ENCODE results near the gene ABCD1. TPM values are rescaled to one million over a fixed set of nuclear protein-coding genes. Genes with fewer than 3 reads are reported as not detected.

The ABCD1 gene
- total RNA-seq, 2 donors from 2014 or later: 7.4 to 12.2 TPM

DNA sequence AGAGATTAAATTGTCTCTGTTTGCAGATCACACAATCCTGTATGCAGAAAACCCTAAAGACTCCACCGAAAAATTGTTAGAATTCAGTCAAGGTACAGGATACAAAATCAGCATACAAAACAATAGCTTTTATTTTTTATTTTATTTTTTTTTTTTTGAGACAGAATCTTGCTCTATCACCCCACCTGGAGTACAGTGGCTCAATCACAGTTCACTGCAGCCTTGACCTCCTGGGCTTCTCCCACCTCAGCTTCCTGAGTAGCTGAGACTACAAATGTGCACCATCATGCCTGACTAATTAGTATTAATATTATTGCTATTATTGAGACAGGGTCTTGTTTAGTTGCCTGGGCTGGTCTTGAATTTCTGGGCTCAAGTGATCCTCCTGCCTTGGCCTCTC lies 30.5 kb downstream of the ABCD1 start:
- no peak overlapping the region for H3K27ac Mint-ChIP-seq
- peaks cover 0 to 19% of the 10 kb centered on the region in 2 donors for H3K27me3 Mint-ChIP-seq
- H3K36me3 Mint-ChIP-seq: no peaks in the 10 kb centered on the region
- DNase-seq (ENCODE audit: low spot score): no peak
- H3K9me3 Mint-ChIP-seq: no peaks in the 10 kb centered on the region
- no peak overlapping the region for H3K4me3 Mint-ChIP-seq
- no peak for ATAC-seq
- H3K4me1 Mint-ChIP-seq (ENCODE audit: low read depth in 2 of 2): no peaks in the 10 kb centered on the region

DNA sequence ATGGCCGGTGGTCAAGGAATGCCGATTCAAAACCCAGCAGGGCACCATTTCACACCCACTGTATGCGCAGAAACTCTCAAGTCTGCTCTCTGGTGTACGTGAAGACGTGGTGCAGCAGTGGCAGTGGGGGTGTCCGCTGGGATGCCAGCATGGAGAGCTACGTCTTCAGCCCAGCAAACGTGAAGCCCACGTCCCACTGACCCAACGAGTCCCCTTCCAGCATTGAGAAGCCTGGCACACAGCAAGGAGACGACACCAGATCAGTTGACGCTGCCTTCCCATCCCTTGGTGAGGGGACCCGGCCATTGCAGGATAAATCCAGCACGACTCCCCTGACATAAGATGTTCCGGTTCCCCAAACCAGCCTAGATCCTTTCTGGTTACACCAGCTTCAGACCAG lies 37.2 kb downstream of the ABCD1 start:
- H3K27ac Mint-ChIP-seq: no peak overlapping the region
- no peak for DNase-seq (ENCODE audit: low spot score)
- peaks cover 0 to 9% of the 10 kb centered on the region in 2 donors for H3K27me3 Mint-ChIP-seq
- H3K36me3 Mint-ChIP-seq: no peaks in the 10 kb centered on the region
- no peak overlapping the region for H3K4me3 Mint-ChIP-seq
- peaks cover 0 to 6% of the 10 kb centered on the region in 2 donors for H3K4me1 Mint-ChIP-seq (ENCODE audit: low read depth in 2 of 2)
- no peak for ATAC-seq
- H3K9me3 Mint-ChIP-seq: no peaks in the 10 kb centered on the region

DNA sequence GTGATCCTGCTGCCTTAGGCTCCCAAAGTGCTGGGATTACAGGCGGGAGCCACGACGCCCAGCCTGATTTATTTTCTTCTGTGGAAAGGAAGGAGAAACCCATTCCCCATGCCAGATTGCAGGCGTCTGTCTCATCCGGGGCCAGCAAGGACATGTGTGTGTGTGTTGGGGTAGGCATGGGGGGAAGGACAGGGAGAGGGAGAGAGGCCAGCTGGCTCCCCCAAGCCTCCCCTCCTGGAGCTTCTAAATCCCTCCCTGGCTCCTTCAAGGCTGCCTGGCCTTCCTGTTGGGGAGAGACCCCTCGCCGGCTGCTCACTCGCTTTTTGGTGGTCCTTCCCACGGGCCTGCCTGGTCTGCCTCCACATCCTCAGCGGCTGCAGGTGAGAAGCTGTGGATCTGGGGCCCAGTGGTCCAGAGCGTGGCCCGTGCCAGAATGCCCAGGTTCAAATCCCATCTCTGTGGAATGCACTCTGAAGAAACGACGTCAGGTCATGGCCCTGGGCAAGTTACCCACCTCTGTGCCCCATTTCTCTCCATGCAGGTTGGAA lies 38.0 kb downstream of the ABCD1 start:
- Mint-ChIP-seq H3K4me1 (ENCODE audit: low read depth in 2 of 2) (peaks cover 0 to 6% of the 10 kb centered on the region in 2 donors), H3K36me3 (no peaks in the 10 kb centered on the region), H3K27me3 (peaks cover 0 to 5% of the 10 kb centered on the region in 2 donors), H3K9me3 (no peaks in the 10 kb centered on the region), H3K27ac (no peak overlapping the region), H3K4me3 (no peak overlapping the region)
- peak; percentile 51 for DNase-seq (ENCODE audit: low spot score)
- ATAC-seq: no peak

DNA sequence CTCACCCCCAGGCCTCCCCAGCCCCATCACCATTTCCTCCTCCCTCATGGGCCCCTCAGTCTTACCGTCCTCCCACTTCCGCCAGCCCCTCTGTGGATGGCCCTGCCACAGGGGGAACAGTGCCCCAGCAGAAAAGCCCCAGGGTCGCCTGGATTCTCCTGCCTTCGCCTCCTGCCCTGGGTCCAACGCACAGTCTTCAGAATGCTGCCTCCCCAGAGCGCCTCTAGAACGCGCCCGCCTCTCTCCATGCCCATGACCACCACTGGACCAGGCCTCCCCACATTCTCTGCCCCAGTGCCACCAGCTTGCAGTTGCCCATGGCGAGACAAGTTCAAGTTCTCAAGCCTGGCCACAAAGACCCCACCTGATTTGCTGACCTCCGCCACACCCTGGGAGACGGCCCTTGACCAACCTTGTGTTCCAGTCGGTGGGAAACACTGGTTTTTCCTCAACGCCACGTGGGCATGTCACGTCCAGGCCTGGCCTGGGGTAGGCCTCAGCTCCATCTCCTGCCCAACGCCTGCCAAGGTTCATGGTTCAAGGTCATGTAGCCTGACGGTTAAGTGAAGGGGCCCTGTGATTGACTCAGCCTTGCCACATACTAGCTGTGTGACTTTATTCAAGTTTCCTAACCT lies 38.8 kb downstream of the ABCD1 start:
- H3K36me3 Mint-ChIP-seq: no peaks in the 10 kb centered on the region
- H3K4me3 Mint-ChIP-seq: no peak overlapping the region
- H3K27ac Mint-ChIP-seq: no peak overlapping the region
- H3K27me3 Mint-ChIP-seq: peaks cover 0 to 4% of the 10 kb centered on the region in 2 donors
- H3K9me3 Mint-ChIP-seq: no peaks in the 10 kb centered on the region
- no peak for ATAC-seq
- H3K4me1 Mint-ChIP-seq (ENCODE audit: low read depth in 2 of 2): peaks cover 0 to 9% of the 10 kb centered on the region in 2 donors
- DNase-seq (ENCODE audit: low spot score): peak; percentile 48

DNA sequence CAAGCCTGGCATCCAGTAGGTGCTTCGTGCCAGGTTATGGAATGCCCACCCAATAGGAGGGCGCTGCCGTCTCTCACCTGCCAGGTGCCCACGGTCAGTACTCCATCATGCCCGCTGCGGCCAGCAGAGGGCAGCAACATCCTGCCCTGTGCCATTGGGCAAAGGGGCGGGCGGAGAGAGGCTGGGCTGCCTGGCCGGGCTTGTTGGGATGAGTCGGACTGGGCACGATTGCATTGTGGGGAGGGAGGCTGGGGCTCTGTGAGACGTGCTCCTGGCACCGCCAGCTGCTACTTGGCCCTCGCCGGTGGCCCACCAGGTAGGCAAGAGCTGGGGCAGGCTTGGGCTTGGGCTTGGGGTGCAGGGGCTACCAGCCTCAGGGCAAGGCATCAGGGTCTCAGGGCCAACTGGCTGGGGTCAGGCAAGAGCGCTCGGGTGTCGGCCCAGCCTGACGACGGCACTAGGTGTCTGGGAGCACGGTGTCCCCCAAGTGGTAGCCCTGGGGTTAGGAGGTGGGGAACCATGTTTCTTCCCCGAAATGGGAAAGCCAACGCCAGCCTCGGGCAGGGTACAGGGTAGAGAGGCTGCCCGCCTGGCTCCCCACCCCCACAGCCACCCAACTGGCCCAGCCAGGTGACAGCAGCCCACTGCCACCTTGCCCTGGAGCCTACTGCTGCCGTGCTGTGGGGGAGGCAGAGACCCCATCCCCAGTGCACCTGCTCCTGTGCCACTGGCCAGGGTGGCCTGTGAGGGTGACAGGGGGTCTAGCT lies 39.5 kb downstream of the ABCD1 start, which contains the start of gene PLXNB3:
TSS of gene PLXNB3 (plus strand) at position 261 of the 767 bp plus-strand sequence. CDS start 1,287 bp downstream, outside the sequence.
- H3K4me3 Mint-ChIP-seq: no peak within 1 kb of the TSS
- peaks cover 0 to 9% of the 10 kb centered on the region in 2 donors for H3K4me1 Mint-ChIP-seq (ENCODE audit: low read depth in 2 of 2)
- H3K27me3 Mint-ChIP-seq: peaks cover 0 to 4% of the 10 kb centered on the region in 2 donors
- peak; percentile 88 to 89 for ATAC-seq
- peak; percentile 79 for DNase-seq (ENCODE audit: low spot score)
- H3K36me3 Mint-ChIP-seq: no peaks in the 10 kb centered on the region
- H3K9me3 Mint-ChIP-seq: no peaks in the 10 kb centered on the region
- no peak within 1 kb of the TSS for H3K27ac Mint-ChIP-seq

DNA sequence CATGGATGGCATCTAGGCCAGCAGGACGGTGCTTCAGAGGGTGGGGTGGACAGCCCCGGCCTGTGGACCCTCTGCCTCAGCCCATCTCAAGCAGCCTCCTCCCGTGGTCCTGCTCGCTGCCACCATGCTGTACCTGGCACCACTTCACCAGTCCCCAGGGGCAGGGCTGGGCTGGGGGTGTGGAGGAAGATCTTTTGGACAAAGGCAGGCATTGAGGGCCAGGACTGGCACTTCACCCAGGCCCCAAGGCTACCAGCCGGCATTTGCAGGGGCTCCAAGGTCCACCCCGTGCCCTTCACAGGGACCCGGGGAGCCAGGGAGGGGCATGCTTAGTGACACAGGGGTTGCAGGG lies 40.1 kb downstream of the ABCD1 start:
- Mint-ChIP-seq H3K9me3 (no peaks in the 10 kb centered on the region), H3K4me1 (ENCODE audit: low read depth in 2 of 2) (peaks cover 0 to 9% of the 10 kb centered on the region in 2 donors), H3K36me3 (no peaks in the 10 kb centered on the region), H3K27ac (no peak overlapping the region), H3K27me3 (peaks cover 0 to 4% of the 10 kb centered on the region in 2 donors), H3K4me3 (no peak overlapping the region)
- no peak for DNase-seq (ENCODE audit: low spot score)
- ATAC-seq: no peak

DNA sequence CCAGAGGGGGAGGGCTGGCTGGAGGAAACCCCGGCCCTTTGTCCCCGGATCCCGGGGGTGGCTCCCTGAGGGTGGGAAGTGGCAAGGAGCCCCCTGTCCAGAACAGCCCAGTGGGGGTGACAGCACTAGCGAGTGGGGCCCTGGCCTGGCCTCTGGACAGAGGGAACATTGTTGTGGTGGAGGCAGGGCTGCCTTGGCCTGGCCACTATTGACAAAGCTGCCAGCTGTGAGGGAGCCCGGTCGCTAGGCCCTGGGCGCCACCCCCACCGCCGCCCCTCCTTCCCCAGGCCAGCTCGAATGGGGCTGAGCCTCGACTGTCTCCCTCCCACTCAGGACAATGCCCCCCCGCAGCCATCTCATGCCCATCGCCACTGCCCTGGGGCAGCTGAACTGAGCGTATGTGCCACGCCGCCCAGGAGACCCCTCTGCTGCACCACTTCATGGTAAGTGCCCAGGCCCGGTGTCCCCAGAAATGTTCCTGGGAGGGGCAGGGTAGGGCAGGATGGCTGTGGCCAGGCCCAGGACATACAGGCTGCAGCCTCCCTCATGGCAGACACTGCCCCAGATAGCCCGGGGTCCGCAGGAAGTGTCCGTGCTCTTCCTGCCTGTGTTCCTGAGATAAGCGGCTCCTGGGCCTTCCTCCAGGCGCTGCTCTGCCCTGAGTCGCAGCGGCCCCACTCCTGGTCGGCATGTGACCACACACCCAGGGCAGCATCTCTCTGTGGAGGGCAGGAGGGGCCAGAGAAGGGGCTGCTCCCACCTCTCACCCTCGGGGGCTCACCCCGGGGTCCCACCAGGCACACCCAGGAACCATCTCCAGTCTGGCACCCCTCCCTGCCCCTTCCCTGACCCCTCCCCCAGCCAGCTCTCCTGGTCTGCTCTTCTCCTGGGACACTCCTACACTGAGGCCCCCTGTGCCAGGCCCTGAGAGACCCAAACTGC lies 40.8 kb downstream of the ABCD1 start:
- H3K9me3 Mint-ChIP-seq: no peaks in the 10 kb centered on the region
- no peak overlapping the region for H3K27ac Mint-ChIP-seq
- DNase-seq (ENCODE audit: low spot score) (peak; percentile 58), ATAC-seq (no peak)
- no peak overlapping the region for H3K4me3 Mint-ChIP-seq
- peaks cover 0 to 4% of the 10 kb centered on the region in 2 donors for H3K27me3 Mint-ChIP-seq
- no peaks in the 10 kb centered on the region for H3K36me3 Mint-ChIP-seq
- peaks cover 0 to 9% of the 10 kb centered on the region in 2 donors for H3K4me1 Mint-ChIP-seq (ENCODE audit: low read depth in 2 of 2)

DNA sequence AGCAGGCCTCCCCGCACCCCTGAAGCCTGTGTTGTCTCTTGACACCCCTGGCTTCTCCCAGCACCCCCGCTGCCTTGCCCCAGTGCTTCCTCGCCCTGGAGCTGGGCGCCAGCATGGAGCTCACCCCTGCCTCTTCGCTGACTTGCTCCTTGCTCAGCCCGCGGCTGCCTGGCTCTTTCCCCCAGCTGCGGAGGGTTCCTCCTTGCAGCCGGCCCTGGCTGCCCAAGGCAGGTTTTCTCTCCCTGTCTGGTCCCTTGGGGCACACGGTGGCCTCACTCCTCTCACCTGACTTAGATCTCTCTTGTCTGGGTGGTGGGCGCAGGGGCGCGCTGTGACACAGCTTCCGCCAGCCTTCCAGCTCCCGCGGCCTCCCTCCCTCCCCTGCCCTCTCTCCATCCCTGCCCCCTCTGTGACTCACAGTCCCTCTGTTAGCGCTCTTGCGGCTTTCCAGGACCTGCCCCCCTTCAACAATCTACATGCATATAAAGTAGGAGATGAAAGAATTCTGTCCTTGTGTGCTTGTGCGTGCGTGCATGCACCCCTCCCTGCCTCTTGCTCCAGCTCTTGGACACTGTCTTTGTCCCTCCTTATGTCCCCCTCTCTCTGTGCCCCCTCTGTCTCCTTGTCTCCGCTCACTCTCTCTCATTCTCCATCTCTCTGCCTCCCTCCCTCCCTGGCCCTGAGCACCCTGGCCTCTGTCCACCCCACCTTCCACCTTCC lies 41.6 kb downstream of the ABCD1 start:
- H3K9me3 Mint-ChIP-seq: no peaks in the 10 kb centered on the region
- peaks cover 0 to 9% of the 10 kb centered on the region in 2 donors for H3K4me1 Mint-ChIP-seq (ENCODE audit: low read depth in 2 of 2)
- H3K4me3 Mint-ChIP-seq: no peak overlapping the region
- H3K36me3 Mint-ChIP-seq: no peaks in the 10 kb centered on the region
- no peak overlapping the region for H3K27ac Mint-ChIP-seq
- peaks cover 0 to 4% of the 10 kb centered on the region in 2 donors for H3K27me3 Mint-ChIP-seq
- no peak for ATAC-seq
- DNase-seq (ENCODE audit: low spot score): peak; percentile 54

DNA sequence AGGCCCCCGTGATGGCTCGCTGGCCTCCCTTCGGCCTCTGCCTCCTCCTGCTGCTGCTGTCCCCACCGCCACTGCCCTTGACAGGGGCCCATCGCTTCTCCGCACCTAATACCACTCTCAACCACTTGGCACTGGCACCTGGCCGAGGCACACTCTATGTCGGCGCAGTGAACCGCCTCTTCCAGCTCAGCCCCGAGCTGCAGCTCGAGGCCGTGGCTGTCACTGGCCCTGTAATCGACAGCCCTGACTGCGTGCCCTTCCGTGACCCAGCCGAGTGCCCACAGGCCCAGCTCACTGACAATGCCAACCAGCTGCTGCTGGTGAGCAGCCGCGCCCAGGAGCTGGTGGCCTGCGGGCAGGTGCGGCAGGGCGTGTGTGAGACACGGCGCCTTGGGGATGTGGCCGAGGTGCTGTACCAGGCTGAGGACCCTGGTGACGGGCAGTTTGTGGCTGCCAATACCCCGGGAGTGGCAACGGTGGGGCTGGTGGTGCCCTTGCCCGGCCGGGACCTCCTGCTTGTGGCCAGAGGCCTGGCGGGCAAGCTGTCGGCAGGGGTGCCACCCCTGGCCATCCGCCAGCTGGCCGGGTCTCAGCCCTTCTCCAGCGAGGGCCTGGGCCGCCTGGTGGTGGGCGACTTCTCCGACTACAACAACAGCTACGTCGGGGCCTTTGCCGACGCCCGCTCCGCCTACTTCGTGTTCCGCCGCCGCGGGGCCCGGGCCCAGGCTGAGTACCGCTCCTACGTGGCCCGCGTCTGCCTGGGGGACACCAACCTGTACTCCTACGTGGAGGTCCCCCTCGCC lies 42.4 kb downstream of the ABCD1 start:
- ATAC-seq (no peak), DNase-seq (ENCODE audit: low spot score) (peak; percentile 59)
- H3K9me3 Mint-ChIP-seq: no peaks in the 10 kb centered on the region
- H3K27ac Mint-ChIP-seq: no peak overlapping the region
- H3K4me3 Mint-ChIP-seq: no peak overlapping the region
- H3K27me3 Mint-ChIP-seq: peaks cover 0 to 4% of the 10 kb centered on the region in 2 donors
- H3K36me3 Mint-ChIP-seq: no peaks in the 10 kb centered on the region
- H3K4me1 Mint-ChIP-seq (ENCODE audit: low read depth in 2 of 2): peaks cover 0 to 9% of the 10 kb centered on the region in 2 donors

DNA sequence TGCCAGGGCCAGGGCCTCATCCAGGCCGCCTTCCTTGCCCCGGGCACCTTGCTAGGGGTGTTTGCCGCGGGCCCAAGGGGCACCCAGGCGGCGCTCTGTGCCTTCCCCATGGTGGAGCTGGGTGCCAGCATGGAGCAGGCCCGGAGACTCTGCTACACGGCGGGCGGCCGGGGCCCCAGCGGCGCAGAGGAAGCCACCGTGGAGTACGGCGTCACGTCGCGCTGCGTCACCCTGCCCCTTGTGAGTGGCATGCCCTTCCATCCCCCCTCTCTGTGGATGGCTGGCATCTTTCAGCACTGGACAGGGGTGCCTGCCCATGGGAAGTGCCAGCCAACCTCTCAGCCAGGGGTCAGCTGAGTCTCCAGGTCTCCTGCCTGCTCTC lies 43.0 kb downstream of the ABCD1 start:
- H3K4me3 Mint-ChIP-seq: no peak overlapping the region
- H3K27me3 Mint-ChIP-seq: peaks cover 0 to 4% of the 10 kb centered on the region in 2 donors
- ATAC-seq (no peak), DNase-seq (ENCODE audit: low spot score) (peak; percentile 45)
- H3K36me3 Mint-ChIP-seq: no peaks in the 10 kb centered on the region
- H3K27ac Mint-ChIP-seq: no peak overlapping the region
- H3K4me1 Mint-ChIP-seq (ENCODE audit: low read depth in 2 of 2): peaks cover 0 to 9% of the 10 kb centered on the region in 2 donors
- H3K9me3 Mint-ChIP-seq: no peaks in the 10 kb centered on the region

DNA sequence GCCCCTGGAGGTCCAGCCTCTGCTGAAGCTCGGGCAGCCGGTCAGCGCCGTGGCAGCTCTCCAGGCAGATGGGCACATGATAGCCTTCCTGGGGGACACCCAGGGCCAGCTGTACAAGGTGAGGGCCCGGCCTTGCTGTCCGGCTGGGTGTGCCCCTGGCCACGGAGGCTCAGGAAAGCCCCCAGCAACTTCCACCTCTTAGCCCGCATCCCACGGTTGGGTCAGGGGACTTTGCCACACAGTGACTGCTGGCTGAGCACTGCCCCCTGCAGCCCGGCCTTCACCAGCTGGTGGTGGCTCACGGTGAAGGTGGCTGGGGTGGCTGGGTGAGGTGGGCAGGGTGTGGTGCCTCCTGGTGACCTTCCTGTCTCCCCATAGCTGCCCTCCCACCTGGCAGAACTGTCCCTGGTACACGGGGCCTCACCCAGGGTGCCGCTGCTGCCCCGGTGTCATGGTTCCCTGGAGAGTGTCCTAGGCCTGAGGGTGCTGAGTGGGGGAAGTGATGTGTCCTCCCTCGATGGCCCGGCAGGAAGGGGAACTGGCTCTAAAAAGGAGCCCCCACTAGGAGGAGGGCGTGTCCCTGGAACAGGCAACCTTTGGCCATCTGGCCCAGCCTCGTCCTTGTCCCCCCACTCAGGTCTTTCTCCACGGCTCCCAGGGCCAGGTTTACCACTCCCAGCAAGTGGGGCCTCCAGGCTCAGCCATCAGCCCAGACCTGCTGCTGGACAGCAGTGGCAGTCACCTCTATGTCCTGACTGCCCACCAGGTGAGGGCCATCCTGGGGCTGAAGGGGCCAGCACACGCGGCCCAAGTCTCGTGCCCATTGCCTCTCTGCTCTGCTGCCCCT lies 43.9 kb downstream of the ABCD1 start:
- H3K36me3 Mint-ChIP-seq: no peaks in the 10 kb centered on the region
- peak overlapping the region; percentile 44 for H3K4me3 Mint-ChIP-seq
- peaks cover 0 to 9% of the 10 kb centered on the region in 2 donors for H3K4me1 Mint-ChIP-seq (ENCODE audit: low read depth in 2 of 2)
- no peak overlapping the region for H3K27ac Mint-ChIP-seq
- DNase-seq (ENCODE audit: low spot score) (peak; percentile 58), ATAC-seq (no peak)
- H3K27me3 Mint-ChIP-seq: peaks cover 0 to 4% of the 10 kb centered on the region in 2 donors
- H3K9me3 Mint-ChIP-seq: no peaks in the 10 kb centered on the region

Data from natural killer cell treated with Interleukin-12 subunit alpha and Interleukin-12 subunit beta and Interleukin-15 and Interleukin-18, amount 100 ng/mL, for 72 hours (primary cell).